HepG2 (cell line): Measurements from ENCODE around the gene SHFL. TPM values are rescaled to one million over a fixed set of nuclear protein-coding genes. Genes with fewer than 3 reads are reported as not detected.

Experiments used
- CBX5 ChIP-seq: sonication (generic); formaldehyde crosslinking; IDR thresholded peaks from 2 replicates; pipeline ENCODE4 v1.4.0; 2020; ENCODE audit warnings: missing genetic modification reagents, borderline replicate concordance
- HMG20B ChIP-seq: conservative IDR thresholded peaks from 2 replicates; pipeline ENCODE4 v1.6.1; 2016; ENCODE audit warnings: missing genetic modification reagents, missing compliant biosample characterization
- IRX3 ChIP-seq: sonication (generic); formaldehyde crosslinking; IDR thresholded peaks from 2 replicates; pipeline ENCODE4 v1.8.1; 2023; ENCODE audit warnings: mild to moderate bottlenecking, low read depth, missing genetic modification reagents, borderline replicate concordance
- JARID2 ChIP-seq: sonication (generic); formaldehyde crosslinking; IDR thresholded peaks from 2 replicates; pipeline ENCODE4 v1.8.1; 2023; ENCODE audit warnings: missing genetic modification reagents, inconsistent platforms; ENCODE audit not compliant: insufficient replicate concordance
- MED13 ChIP-seq: sonication (generic); formaldehyde crosslinking; IDR thresholded peaks from 2 replicates; pipeline ENCODE4 v1.5.0; 2020; ENCODE audit warnings: missing genetic modification reagents
- POLR2AphosphoS5 ChIP-seq: IDR thresholded peaks from 2 replicates; pipeline ENCODE4 v1.6.1; 2012; ENCODE audit warnings: low read depth, low read length
- PRDM10 ChIP-seq: sonication (generic); formaldehyde crosslinking; IDR thresholded peaks from 2 replicates; pipeline ENCODE4 v1.4.0; 2020; ENCODE audit warnings: low read depth, missing genetic modification reagents
- RXRA ChIP-seq: sonication (generic); formaldehyde crosslinking; IDR thresholded peaks from 2 replicates; pipeline ENCODE4 v1.5.1; 2020; ENCODE audit warnings: missing genetic modification reagents
- SRY ChIP-seq: sonication (generic); formaldehyde crosslinking; IDR thresholded peaks from 2 replicates; pipeline ENCODE4 v1.8.0; 2022; ENCODE audit warnings: mild to moderate bottlenecking, missing genetic modification reagents
- STAT5B ChIP-seq: sonication (generic); formaldehyde crosslinking; IDR thresholded peaks from 2 replicates; pipeline ENCODE4 v1.4.0; 2020; ENCODE audit warnings: missing genetic modification reagents
- ZNF205 ChIP-seq: IDR thresholded peaks from 2 replicates; pipeline ENCODE4 v1.6.1; 2018; ENCODE audit warnings: missing biosample characterization, missing genetic modification reagents
- ZNF253 ChIP-seq: sonication (generic); formaldehyde crosslinking; IDR thresholded peaks from 2 replicates; pipeline ENCODE4 v1.8.0; 2022; ENCODE audit warnings: mild to moderate bottlenecking, missing genetic modification reagents, borderline replicate concordance
- ZNF557 ChIP-seq: sonication (generic); formaldehyde crosslinking; IDR thresholded peaks from 2 replicates; pipeline ENCODE4 v1.4.0; 2020; ENCODE audit warnings: missing genetic modification reagents
- ZNF792 ChIP-seq: IDR thresholded peaks from 2 replicates; pipeline ENCODE4 v1.6.1; 2016
- polyA plus RNA-seq, 8 experiments: library from polyadenylated mRNA; depleted of rRNA in 3 of 8; stranded (reverse) in 7 of 8; unstranded in 1 of 8; fragments of >200 nt; fragmentation: Illumina TruSeq in 4 of 8; extraction: Trizol in 4 of 8; gene quantifications; 2 replicates each; pipeline versions ENCODE4 v1.2.1 to v1.2.3, GENCODE V29; 2011 to 2016; ENCODE audit warnings: low read depth in 4 of 8, missing spikeins in 1 of 8, mixed read lengths in 1 of 8; ENCODE audit not compliant: insufficient read depth in 1 of 8
- total RNA-seq, 5 experiments: library from RNA; depleted of rRNA; stranded (reverse); fragments of >200 nt; fragmentation: Illumina TruSeq; extraction: Trizol; gene quantifications; 2 replicates each; pipeline ENCODE4 v1.2.3, GENCODE V29; 2016; ENCODE audit warnings: low read depth in 1 of 5
- TF ChIP-seq, protein P1 (sequence below): sonication (generic); formaldehyde crosslinking; IDR thresholded peaks from 2 replicates; pipeline ENCODE4 v1.5.1; 2020; ENCODE audit warnings: mild to moderate bottlenecking, missing genetic modification reagents, moderate library complexity
- TF ChIP-seq, protein P2 (sequence below): sonication (generic); formaldehyde crosslinking; IDR thresholded peaks from 2 replicates; pipeline ENCODE4 v1.4.0; 2020; ENCODE audit warnings: missing genetic modification reagents
- TF ChIP-seq, protein P3 (sequence below): sonication (generic); formaldehyde crosslinking; IDR thresholded peaks from 2 replicates; pipeline ENCODE4 v1.5.0; 2020; ENCODE audit warnings: mild to moderate bottlenecking, missing genetic modification reagents, borderline replicate concordance

Gene SHFL
- total and polyA plus RNA-seq, 2 of the 13 experiments (the other 11 are each of a cell fraction or from before 2014, with no cell fraction given), result 12.3 to 36.4 TPM

- TF ChIP-seq, protein P1, sequence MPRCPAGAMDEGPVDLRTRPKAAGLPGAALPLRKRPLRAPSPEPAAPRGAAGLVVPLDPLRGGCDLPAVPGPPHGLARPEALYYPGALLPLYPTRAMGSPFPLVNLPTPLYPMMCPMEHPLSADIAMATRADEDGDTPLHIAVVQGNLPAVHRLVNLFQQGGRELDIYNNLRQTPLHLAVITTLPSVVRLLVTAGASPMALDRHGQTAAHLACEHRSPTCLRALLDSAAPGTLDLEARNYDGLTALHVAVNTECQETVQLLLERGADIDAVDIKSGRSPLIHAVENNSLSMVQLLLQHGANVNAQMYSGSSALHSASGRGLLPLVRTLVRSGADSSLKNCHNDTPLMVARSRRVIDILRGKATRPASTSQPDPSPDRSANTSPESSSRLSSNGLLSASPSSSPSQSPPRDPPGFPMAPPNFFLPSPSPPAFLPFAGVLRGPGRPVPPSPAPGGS (CRISPR knock-in tag), result peak; percentile 49; the same call in 1 of the 2 replicates
- TF ChIP-seq SRY (no peak; the same call in 1 of the 2 replicates), RXRA (CRISPR knock-in tag) (no peak), ZNF205 (CRISPR knock-in tag) (no peak), IRX3 (no peak), PRDM10 (CRISPR knock-in tag) (0 out of 2 replicates have a peak, but pooled peaks have one; percentile 43), STAT5B (CRISPR knock-in tag) (no peak), ZNF557 (CRISPR knock-in tag) (no peak), JARID2 (CRISPR knock-in tag) (no peak), MED13 (CRISPR knock-in tag) (no peak), POLR2AphosphoS5 (no peak), ZNF253 (CRISPR knock-in tag) (no peak), HMG20B (CRISPR knock-in tag) (no peak), ZNF792 (no peak; the same call in 1 of the 2 replicates), CBX5 (CRISPR knock-in tag) (no peak; the same call in 1 of the 2 replicates)
- TF ChIP-seq, protein P2, sequence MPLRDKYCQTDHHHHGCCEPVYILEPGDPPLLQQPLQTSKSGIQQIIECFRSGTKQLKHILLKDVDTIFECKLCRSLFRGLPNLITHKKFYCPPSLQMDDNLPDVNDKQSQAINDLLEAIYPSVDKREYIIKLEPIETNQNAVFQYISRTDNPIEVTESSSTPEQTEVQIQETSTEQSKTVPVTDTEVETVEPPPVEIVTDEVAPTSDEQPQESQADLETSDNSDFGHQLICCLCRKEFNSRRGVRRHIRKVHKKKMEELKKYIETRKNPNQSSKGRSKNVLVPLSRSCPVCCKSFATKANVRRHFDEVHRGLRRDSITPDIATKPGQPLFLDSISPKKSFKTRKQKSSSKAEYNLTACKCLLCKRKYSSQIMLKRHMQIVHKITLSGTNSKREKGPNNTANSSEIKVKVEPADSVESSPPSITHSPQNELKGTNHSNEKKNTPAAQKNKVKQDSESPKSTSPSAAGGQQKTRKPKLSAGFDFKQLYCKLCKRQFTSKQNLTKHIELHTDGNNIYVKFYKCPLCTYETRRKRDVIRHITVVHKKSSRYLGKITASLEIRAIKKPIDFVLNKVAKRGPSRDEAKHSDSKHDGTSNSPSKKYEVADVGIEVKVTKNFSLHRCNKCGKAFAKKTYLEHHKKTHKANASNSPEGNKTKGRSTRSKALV (CRISPR knock-in tag), result no peak
- TF ChIP-seq, protein P3, sequence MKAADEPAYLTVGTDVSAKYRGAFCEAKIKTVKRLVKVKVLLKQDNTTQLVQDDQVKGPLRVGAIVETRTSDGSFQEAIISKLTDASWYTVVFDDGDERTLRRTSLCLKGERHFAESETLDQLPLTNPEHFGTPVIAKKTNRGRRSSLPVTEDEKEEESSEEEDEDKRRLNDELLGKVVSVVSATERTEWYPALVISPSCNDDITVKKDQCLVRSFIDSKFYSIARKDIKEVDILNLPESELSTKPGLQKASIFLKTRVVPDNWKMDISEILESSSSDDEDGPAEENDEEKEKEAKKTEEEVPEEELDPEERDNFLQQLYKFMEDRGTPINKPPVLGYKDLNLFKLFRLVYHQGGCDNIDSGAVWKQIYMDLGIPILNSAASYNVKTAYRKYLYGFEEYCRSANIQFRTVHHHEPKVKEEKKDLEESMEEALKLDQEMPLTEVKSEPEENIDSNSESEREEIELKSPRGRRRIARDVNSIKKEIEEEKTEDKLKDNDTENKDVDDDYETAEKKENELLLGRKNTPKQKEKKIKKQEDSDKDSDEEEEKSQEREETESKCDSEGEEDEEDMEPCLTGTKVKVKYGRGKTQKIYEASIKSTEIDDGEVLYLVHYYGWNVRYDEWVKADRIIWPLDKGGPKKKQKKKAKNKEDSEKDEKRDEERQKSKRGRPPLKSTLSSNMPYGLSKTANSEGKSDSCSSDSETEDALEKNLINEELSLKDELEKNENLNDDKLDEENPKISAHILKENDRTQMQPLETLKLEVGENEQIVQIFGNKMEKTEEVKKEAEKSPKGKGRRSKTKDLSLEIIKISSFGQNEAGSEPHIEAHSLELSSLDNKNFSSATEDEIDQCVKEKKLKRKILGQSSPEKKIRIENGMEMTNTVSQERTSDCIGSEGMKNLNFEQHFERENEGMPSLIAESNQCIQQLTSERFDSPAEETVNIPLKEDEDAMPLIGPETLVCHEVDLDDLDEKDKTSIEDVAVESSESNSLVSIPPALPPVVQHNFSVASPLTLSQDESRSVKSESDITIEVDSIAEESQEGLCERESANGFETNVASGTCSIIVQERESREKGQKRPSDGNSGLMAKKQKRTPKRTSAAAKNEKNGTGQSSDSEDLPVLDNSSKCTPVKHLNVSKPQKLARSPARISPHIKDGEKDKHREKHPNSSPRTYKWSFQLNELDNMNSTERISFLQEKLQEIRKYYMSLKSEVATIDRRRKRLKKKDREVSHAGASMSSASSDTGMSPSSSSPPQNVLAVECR (CRISPR knock-in tag), result peak; percentile 73; the same call in 1 of the 2 replicates
Measured at GRCh38 chr19:10085641-10086590, at the start of gene SHFL (continued).
